ENCODE data around the gene TRPM1.

The TRPM1 gene

GRCh38 chr15:31042751-31043150 is 58.8 kb downstream of the TRPM1 start:
- ChIA-PET POLR2A (no interaction called here), CTCF (no interaction called here)
- Histone ChIP-seq H3K4me3 (ENCODE audit: low read depth, low read length) (no peak overlapping the region), H3K4me1 (ENCODE audit: control insufficient read depth, insufficient read depth, low read length) (no peaks in the 10 kb centered on the region), H3K9me3 (ENCODE audit: control insufficient read depth, insufficient read depth, low read depth, low read length) (no peaks in the 10 kb centered on the region), H3K36me3 (ENCODE audit: control insufficient read depth in 2 of 2, insufficient read depth in 1 of 2, low read length in 2 of 2) (no peaks in the 10 kb centered on the region), H3K27ac (ENCODE audit: extremely low read depth, low read depth, low read length) (no peak overlapping the region)
- TF ChIP-seq ZNF112 (tag by site-specific recombination; IDR thresholded peaks at IDR 0.05): no peak
- no peak for TF ChIP-seq ZNF266 (tag by site-specific recombination; IDR thresholded peaks at IDR 0.05; ENCODE audit: low read depth)
- no peak for TF ChIP-seq GLIS1 (tag by site-specific recombination; IDR thresholded peaks at IDR 0.05)

GRCh38 chr15:31041610-31042009 is 59.9 kb downstream of the TRPM1 start:
- no peak overlapping the region for H3K4me3 ChIP-seq (ENCODE audit: low read depth, low read length)
- H3K9me3 ChIP-seq (ENCODE audit: control insufficient read depth, insufficient read depth, low read depth, low read length): no peaks in the 10 kb centered on the region
- CTCF ChIA-PET: interaction anchor here (0.5 kb wide), 1 partner anchor 11 kb away, joined by 3 read pairs; no protein-coding TSS in a partner anchor
- no peak overlapping the region for H3K27ac ChIP-seq (ENCODE audit: extremely low read depth, low read depth, low read length)
- no peaks in the 10 kb centered on the region for H3K4me1 ChIP-seq (ENCODE audit: control insufficient read depth, insufficient read depth, low read length)
- TF ChIP-seq FEZF1 (tag by site-specific recombination; IDR thresholded peaks at IDR 0.05) (no peak), MYNN (tag by site-specific recombination; IDR thresholded peaks at IDR 0.05; ENCODE audit: borderline replicate concordance) (no peak), ZNF791 (tag by site-specific recombination; IDR thresholded peaks at IDR 0.05) (no peak), SETDB1 (IDR thresholded peaks at IDR 0.05; ENCODE audit: insufficient read length, low read length) (no peak)
- POLR2A ChIA-PET: no interaction called here
- H3K36me3 ChIP-seq (ENCODE audit: control insufficient read depth in 2 of 2, insufficient read depth in 1 of 2, low read length in 2 of 2): no peaks in the 10 kb centered on the region

GRCh38 chr15:31040611-31041010 is 60.9 kb downstream of the TRPM1 start:
- Histone ChIP-seq H3K36me3 (ENCODE audit: control insufficient read depth in 2 of 2, insufficient read depth in 1 of 2, low read length in 2 of 2) (no peaks in the 10 kb centered on the region), H3K4me3 (ENCODE audit: low read depth, low read length) (no peak overlapping the region), H3K9me3 (ENCODE audit: control insufficient read depth, insufficient read depth, low read depth, low read length) (no peaks in the 10 kb centered on the region), H3K27ac (ENCODE audit: extremely low read depth, low read depth, low read length) (no peak overlapping the region), H3K4me1 (ENCODE audit: control insufficient read depth, insufficient read depth, low read length) (no peaks in the 10 kb centered on the region)
- ChIA-PET POLR2A (no interaction called here), CTCF (no interaction called here)
- TF ChIP-seq ZNF26 (tag by site-specific recombination; IDR thresholded peaks at IDR 0.05) (no peak), KLF1 (tag by site-specific recombination; IDR thresholded peaks at IDR 0.05) (no peak), ZNF747 (tag by site-specific recombination; IDR thresholded peaks at IDR 0.05) (no peak), ZBTB1 (tag by site-specific recombination; IDR thresholded peaks at IDR 0.05) (no peak), INSM2 (tag by site-specific recombination; IDR thresholded peaks at IDR 0.05) (no peak), ZNF792 (tag by site-specific recombination; IDR thresholded peaks at IDR 0.05) (no peak), ZNF473 (tag by site-specific recombination; IDR thresholded peaks at IDR 0.05) (no peak), HOXA7 (CRISPR knock-in tag; IDR thresholded peaks at IDR 0.05; ENCODE audit: borderline replicate concordance) (no peak), ZNF221 (tag by site-specific recombination; IDR thresholded peaks at IDR 0.05; ENCODE audit: borderline replicate concordance) (no peak)

DNA sequence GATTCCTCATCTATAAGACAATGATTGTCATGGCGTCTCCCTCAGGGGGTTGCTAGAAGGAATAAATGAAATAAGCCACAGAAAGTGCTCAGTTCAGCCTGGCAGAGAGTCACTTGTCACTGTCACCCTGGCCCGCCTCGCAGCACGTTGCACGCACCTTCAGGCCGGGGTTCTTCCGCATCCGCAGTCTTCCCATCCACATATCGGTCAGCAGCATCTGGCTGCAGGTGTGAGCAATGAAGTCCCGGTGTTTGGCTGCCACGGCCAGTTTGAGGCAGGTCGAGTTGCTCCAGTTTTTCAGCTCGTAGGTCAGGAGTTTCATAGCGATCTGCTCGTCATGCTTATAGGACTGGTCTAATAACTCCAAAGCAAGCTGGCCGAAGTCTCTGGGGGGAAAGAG is 61.6 kb downstream of the TRPM1 start:
- ChIA-PET CTCF (no interaction called here), POLR2A (interaction anchor here (1.4 kb wide), 1 partner anchor 48 kb away, joined by 3 read pairs; the partner anchor contains the start of gene MTMR10)
- Histone ChIP-seq H3K4me3 (ENCODE audit: low read depth, low read length) (no peak overlapping the region), H3K9me3 (ENCODE audit: control insufficient read depth, insufficient read depth, low read depth, low read length) (no peaks in the 10 kb centered on the region), H3K4me1 (ENCODE audit: control insufficient read depth, insufficient read depth, low read length) (no peaks in the 10 kb centered on the region), H3K36me3 (ENCODE audit: control insufficient read depth in 2 of 2, insufficient read depth in 1 of 2, low read length in 2 of 2) (no peaks in the 10 kb centered on the region), H3K27ac (ENCODE audit: extremely low read depth, low read depth, low read length) (no peak overlapping the region)
- TF ChIP-seq GFI1B (tag by site-specific recombination; IDR thresholded peaks at IDR 0.05) (no peak), ZNF157 (tag by site-specific recombination; IDR thresholded peaks at IDR 0.05) (no peak), ZSCAN16 (tag by site-specific recombination; IDR thresholded peaks at IDR 0.05) (no peak), WT1 (tag by site-specific recombination; IDR thresholded peaks at IDR 0.05) (no peak), ZFP3 (tag by site-specific recombination; IDR thresholded peaks at IDR 0.05; ENCODE audit: low read depth) (no peak), ZNF600 (tag by site-specific recombination; IDR thresholded peaks at IDR 0.05) (no peak), ZNF610 (tag by site-specific recombination; IDR thresholded peaks at IDR 0.05; ENCODE audit: borderline replicate concordance) (no peak)
- TF ChIP-seq, protein P1, sequence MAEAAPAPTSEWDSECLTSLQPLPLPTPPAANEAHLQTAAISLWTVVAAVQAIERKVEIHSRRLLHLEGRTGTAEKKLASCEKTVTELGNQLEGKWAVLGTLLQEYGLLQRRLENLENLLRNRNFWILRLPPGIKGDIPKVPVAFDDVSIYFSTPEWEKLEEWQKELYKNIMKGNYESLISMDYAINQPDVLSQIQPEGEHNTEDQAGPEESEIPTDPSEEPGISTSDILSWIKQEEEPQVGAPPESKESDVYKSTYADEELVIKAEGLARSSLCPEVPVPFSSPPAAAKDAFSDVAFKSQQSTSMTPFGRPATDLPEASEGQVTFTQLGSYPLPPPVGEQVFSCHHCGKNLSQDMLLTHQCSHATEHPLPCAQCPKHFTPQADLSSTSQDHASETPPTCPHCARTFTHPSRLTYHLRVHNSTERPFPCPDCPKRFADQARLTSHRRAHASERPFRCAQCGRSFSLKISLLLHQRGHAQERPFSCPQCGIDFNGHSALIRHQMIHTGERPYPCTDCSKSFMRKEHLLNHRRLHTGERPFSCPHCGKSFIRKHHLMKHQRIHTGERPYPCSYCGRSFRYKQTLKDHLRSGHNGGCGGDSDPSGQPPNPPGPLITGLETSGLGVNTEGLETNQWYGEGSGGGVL (tag by site-specific recombination; IDR thresholded peaks at IDR 0.05): no peak
- TF ChIP-seq, protein P2, sequence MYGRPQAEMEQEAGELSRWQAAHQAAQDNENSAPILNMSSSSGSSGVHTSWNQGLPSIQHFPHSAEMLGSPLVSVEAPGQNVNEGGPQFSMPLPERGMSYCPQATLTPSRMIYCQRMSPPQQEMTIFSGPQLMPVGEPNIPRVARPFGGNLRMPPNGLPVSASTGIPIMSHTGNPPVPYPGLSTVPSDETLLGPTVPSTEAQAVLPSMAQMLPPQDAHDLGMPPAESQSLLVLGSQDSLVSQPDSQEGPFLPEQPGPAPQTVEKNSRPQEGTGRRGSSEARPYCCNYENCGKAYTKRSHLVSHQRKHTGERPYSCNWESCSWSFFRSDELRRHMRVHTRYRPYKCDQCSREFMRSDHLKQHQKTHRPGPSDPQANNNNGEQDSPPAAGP (tag by site-specific recombination; IDR thresholded peaks at IDR 0.05): no peak
